Measurements from ENCODE around the gene PRRC2B.

Gene PRRC2B

GRCh38 chr9:131522257-131523085 is 128.6 kb downstream of the PRRC2B start:
- no peak for DNase-seq

GRCh38 chr9:131523086-131523388 is 129.2 kb downstream of the PRRC2B start:
- no peak for DNase-seq

GRCh38 chr9:131523451-131524435 is 129.9 kb downstream of the PRRC2B start:
- DNase-seq, result no peak

- DNase-seq, result no peak
Measured at GRCh38 chr9:131524665-131525315, 130.9 kb downstream of the PRRC2B start.

- DNase-seq, result no peak
Measured at GRCh38 chr9:131525643-131526565, 132.0 kb downstream of the PRRC2B start.

GRCh38 chr9:131528186-131528585 is 134.3 kb downstream of the PRRC2B start:
- DNase-seq, result no peak

- no peak for DNase-seq
Measured at GRCh38 chr9:131528886-131529505, 135.1 kb downstream of the PRRC2B start.

- DNase-seq, result no peak
Measured at GRCh38 chr9:131529597-131530545, 136.0 kb downstream of the PRRC2B start.

GRCh38 chr9:131530546-131530919 is 136.6 kb downstream of the PRRC2B start:
- no peak for DNase-seq

- peak; percentile 58 for DNase-seq
Measured at GRCh38 chr9:131530920-131531832, 137.3 kb downstream of the PRRC2B start, which contains the start of gene UCK1. Gene UCK1 (minus strand): TSS chr9:131531263. CDS start chr9:131531174, 89 bp downstream.

GRCh38 chr9:131534721-131535237 is 140.9 kb downstream of the PRRC2B start:
- peak; percentile 10 for DNase-seq

GRCh38 chr9:131537946-131538345 is 144.1 kb downstream of the PRRC2B start:
- no peak for DNase-seq

- DNase-seq, result peak; percentile 53
Measured at GRCh38 chr9:131539223-131539923, 145.5 kb downstream of the PRRC2B start.

GRCh38 chr9:131543141-131543540 is 149.3 kb downstream of the PRRC2B start:
- no peak for DNase-seq

- DNase-seq, result no peak
Measured at GRCh38 chr9:131545003-131545785, 151.3 kb downstream of the PRRC2B start, which contains the start of gene PRRT1B. Gene PRRT1B (plus strand): TSS chr9:131545523. CDS start chr9:131545616, 93 bp downstream.

- no peak for DNase-seq
Measured at GRCh38 chr9:131545786-131546335, 152.0 kb downstream of the PRRC2B start.
